Hepatocyte (in vitro differentiated cells): ENCODE results near the gene SIRPG.

Source experiments
- EZH2phosphoT487 ChIP-seq: fragments of 200-600 bp; sonication (generic); IDR thresholded peaks from one replicate; pipeline ENCODE4 v1.6.1; 2018; ENCODE audit warnings: antibody characterized with exemption, mild to moderate bottlenecking, low read depth, moderate library complexity; ENCODE audit not compliant: unreplicated experiment, severe bottlenecking
- TF ChIP-seq, protein P1 (sequence below): fragments of 200-600 bp; sonication (generic); IDR thresholded peaks from 2 replicates; pipeline ENCODE4 v1.5.1; 2016; ENCODE audit warnings: antibody characterized with exemption, mild to moderate bottlenecking; ENCODE audit not compliant: poor library complexity

- TF ChIP-seq, protein P1, sequence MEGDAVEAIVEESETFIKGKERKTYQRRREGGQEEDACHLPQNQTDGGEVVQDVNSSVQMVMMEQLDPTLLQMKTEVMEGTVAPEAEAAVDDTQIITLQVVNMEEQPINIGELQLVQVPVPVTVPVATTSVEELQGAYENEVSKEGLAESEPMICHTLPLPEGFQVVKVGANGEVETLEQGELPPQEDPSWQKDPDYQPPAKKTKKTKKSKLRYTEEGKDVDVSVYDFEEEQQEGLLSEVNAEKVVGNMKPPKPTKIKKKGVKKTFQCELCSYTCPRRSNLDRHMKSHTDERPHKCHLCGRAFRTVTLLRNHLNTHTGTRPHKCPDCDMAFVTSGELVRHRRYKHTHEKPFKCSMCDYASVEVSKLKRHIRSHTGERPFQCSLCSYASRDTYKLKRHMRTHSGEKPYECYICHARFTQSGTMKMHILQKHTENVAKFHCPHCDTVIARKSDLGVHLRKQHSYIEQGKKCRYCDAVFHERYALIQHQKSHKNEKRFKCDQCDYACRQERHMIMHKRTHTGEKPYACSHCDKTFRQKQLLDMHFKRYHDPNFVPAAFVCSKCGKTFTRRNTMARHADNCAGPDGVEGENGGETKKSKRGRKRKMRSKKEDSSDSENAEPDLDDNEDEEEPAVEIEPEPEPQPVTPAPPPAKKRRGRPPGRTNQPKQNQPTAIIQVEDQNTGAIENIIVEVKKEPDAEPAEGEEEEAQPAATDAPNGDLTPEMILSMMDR, result no peak
- no peak for TF ChIP-seq EZH2phosphoT487
Measured at GRCh38 chr20:1702328-1702727, 44.7 kb upstream of the SIRPG start.
